Measurements from ENCODE around the gene ASGR2. TPM values are rescaled to one million over a fixed set of nuclear protein-coding genes. Genes with fewer than 3 reads are reported as not detected.

ASGR2 gene
- total and polyA plus RNA-seq, 2 of the 13 experiments (the other 11 are each of a cell fraction or from before 2014, with no cell fraction given): 320 to 754 TPM

DNA sequence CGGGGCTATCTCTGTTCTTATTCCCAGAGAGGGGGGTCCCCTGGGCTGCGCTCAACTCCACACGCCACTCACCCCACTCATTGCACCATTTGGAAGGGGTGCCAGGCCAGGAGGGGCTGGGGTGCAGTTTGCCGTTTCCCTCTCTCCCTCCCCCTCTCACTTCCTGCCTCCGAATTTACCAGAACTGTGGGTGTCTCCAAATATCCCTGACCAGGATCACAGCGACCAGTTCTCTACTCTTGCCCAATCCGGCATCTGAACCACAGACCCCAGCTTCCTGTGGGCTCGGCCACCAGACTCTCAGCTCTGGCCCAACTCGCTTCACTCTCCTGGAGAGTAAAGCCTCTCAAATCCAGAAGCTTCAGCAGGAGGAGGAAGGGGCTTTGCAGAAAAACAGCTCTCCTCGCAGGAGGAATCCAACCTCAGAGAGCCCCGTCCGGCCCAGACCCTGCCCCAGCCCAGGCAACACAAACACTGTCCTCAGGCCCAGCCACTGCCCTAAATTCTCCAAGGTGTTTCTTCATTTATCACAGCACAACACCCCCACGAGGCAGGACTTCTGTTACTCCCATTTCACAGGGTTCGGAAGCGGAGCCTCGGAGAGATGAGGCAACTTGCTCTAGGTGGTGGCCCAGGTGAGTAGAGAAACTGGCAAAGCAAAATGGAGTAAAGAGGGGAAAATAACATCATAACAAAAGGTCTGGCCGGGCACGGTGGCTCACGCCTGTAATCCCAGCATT lies 423 bp upstream of the ASGR2 start (continued):
- no peak for TF ChIP-seq SOX6 (IDR thresholded peaks at IDR 0.05)
- peak; percentile 37; the same call in 1 of the 2 replicates for TF ChIP-seq SOX6 (CRISPR knock-in tag; IDR thresholded peaks at IDR 0.05)
- TF ChIP-seq NR3C1 (CRISPR knock-in tag; IDR thresholded peaks at IDR 0.05): no peak
- TF ChIP-seq, protein P1, sequence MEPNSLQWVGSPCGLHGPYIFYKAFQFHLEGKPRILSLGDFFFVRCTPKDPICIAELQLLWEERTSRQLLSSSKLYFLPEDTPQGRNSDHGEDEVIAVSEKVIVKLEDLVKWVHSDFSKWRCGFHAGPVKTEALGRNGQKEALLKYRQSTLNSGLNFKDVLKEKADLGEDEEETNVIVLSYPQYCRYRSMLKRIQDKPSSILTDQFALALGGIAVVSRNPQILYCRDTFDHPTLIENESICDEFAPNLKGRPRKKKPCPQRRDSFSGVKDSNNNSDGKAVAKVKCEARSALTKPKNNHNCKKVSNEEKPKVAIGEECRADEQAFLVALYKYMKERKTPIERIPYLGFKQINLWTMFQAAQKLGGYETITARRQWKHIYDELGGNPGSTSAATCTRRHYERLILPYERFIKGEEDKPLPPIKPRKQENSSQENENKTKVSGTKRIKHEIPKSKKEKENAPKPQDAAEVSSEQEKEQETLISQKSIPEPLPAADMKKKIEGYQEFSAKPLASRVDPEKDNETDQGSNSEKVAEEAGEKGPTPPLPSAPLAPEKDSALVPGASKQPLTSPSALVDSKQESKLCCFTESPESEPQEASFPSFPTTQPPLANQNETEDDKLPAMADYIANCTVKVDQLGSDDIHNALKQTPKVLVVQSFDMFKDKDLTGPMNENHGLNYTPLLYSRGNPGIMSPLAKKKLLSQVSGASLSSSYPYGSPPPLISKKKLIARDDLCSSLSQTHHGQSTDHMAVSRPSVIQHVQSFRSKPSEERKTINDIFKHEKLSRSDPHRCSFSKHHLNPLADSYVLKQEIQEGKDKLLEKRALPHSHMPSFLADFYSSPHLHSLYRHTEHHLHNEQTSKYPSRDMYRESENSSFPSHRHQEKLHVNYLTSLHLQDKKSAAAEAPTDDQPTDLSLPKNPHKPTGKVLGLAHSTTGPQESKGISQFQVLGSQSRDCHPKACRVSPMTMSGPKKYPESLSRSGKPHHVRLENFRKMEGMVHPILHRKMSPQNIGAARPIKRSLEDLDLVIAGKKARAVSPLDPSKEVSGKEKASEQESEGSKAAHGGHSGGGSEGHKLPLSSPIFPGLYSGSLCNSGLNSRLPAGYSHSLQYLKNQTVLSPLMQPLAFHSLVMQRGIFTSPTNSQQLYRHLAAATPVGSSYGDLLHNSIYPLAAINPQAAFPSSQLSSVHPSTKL (CRISPR knock-in tag; IDR thresholded peaks at IDR 0.05): no peak
- no peak for TF ChIP-seq GABPA (IDR thresholded peaks at IDR 0.05; ENCODE audit: low read depth, low read length)
- peak; percentile 47; the same call in 1 of the 2 replicates for TF ChIP-seq GABPA (CRISPR knock-in tag; IDR thresholded peaks at IDR 0.05; ENCODE audit: low read depth)
- TF ChIP-seq, protein P2, sequence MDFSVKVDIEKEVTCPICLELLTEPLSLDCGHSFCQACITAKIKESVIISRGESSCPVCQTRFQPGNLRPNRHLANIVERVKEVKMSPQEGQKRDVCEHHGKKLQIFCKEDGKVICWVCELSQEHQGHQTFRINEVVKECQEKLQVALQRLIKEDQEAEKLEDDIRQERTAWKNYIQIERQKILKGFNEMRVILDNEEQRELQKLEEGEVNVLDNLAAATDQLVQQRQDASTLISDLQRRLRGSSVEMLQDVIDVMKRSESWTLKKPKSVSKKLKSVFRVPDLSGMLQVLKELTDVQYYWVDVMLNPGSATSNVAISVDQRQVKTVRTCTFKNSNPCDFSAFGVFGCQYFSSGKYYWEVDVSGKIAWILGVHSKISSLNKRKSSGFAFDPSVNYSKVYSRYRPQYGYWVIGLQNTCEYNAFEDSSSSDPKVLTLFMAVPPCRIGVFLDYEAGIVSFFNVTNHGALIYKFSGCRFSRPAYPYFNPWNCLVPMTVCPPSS (IDR thresholded peaks at IDR 0.05): no peak
- TF ChIP-seq JARID2 (CRISPR knock-in tag; IDR thresholded peaks at IDR 0.05; ENCODE audit: insufficient replicate concordance): no peak
- TF ChIP-seq ADNP (CRISPR knock-in tag; IDR thresholded peaks at IDR 0.05): no peak
- 0 out of 2 replicates have a peak, but pooled peaks have one; percentile 3 for TF ChIP-seq RAD21 (CRISPR knock-in tag; IDR thresholded peaks at IDR 0.05)
- no peak for TF ChIP-seq FIP1L1 (IDR thresholded peaks at IDR 0.05; ENCODE audit: borderline replicate concordance, insufficient read depth, low read depth, low read length)
- TF ChIP-seq, protein P3, sequence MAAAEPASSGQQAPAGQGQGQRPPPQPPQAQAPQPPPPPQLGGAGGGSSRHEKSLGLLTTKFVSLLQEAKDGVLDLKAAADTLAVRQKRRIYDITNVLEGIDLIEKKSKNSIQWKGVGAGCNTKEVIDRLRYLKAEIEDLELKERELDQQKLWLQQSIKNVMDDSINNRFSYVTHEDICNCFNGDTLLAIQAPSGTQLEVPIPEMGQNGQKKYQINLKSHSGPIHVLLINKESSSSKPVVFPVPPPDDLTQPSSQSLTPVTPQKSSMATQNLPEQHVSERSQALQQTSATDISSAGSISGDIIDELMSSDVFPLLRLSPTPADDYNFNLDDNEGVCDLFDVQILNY (CRISPR knock-in tag; conservative IDR thresholded peaks at IDR 0.05): no peak
- TF ChIP-seq ZNF230 (CRISPR knock-in tag; IDR thresholded peaks at IDR 0.05): no peak
- TF ChIP-seq, protein P4, sequence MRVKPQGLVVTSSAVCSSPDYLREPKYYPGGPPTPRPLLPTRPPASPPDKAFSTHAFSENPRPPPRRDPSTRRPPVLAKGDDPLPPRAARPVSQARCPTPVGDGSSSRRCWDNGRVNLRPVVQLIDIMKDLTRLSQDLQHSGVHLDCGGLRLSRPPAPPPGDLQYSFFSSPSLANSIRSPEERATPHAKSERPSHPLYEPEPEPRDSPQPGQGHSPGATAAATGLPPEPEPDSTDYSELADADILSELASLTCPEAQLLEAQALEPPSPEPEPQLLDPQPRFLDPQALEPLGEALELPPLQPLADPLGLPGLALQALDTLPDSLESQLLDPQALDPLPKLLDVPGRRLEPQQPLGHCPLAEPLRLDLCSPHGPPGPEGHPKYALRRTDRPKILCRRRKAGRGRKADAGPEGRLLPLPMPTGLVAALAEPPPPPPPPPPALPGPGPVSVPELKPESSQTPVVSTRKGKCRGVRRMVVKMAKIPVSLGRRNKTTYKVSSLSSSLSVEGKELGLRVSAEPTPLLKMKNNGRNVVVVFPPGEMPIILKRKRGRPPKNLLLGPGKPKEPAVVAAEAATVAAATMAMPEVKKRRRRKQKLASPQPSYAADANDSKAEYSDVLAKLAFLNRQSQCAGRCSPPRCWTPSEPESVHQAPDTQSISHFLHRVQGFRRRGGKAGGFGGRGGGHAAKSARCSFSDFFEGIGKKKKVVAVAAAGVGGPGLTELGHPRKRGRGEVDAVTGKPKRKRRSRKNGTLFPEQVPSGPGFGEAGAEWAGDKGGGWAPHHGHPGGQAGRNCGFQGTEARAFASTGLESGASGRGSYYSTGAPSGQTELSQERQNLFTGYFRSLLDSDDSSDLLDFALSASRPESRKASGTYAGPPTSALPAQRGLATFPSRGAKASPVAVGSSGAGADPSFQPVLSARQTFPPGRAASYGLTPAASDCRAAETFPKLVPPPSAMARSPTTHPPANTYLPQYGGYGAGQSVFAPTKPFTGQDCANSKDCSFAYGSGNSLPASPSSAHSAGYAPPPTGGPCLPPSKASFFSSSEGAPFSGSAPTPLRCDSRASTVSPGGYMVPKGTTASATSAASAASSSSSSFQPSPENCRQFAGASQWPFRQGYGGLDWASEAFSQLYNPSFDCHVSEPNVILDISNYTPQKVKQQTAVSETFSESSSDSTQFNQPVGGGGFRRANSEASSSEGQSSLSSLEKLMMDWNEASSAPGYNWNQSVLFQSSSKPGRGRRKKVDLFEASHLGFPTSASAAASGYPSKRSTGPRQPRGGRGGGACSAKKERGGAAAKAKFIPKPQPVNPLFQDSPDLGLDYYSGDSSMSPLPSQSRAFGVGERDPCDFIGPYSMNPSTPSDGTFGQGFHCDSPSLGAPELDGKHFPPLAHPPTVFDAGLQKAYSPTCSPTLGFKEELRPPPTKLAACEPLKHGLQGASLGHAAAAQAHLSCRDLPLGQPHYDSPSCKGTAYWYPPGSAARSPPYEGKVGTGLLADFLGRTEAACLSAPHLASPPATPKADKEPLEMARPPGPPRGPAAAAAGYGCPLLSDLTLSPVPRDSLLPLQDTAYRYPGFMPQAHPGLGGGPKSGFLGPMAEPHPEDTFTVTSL (CRISPR knock-in tag; IDR thresholded peaks at IDR 0.05; ENCODE audit: borderline replicate concordance): no peak; the same call in 1 of the 2 replicates
- no peak for TF ChIP-seq TCF7L2 (IDR thresholded peaks at IDR 0.05; ENCODE audit: low read depth, low read length)
- TF ChIP-seq FOXK1 (CRISPR knock-in tag; IDR thresholded peaks at IDR 0.05; ENCODE audit: borderline replicate concordance, low read depth): no peak
- TF ChIP-seq HNF4G (IDR thresholded peaks at IDR 0.05; ENCODE audit: borderline replicate concordance, low read depth, low read length): no peak; the same call in 1 of the 2 replicates
- peak; percentile 39; the same call in 1 of the 2 replicates for TF ChIP-seq HNF4G (CRISPR knock-in tag; IDR thresholded peaks at IDR 0.05; ENCODE audit: borderline replicate concordance, low read depth)
